Stimulated activated CD8-positive, alpha-beta memory T cell treated with anti-CD3 and anti-CD28 coated beads, Interleukin-4, amount 100 ng/mL, for 1 hour (primary cell): Measurements from ENCODE around the gene BPIFB3.

ENCODE experiments used
- DNase-seq, 2 donors: peaks; one replicate each; pipeline ENCODE4 v3.0.0-alpha.2; 2020; ENCODE audit warnings: low read depth in 2 of 2, low spot score in 1 of 2

Gene BPIFB3

DNA sequence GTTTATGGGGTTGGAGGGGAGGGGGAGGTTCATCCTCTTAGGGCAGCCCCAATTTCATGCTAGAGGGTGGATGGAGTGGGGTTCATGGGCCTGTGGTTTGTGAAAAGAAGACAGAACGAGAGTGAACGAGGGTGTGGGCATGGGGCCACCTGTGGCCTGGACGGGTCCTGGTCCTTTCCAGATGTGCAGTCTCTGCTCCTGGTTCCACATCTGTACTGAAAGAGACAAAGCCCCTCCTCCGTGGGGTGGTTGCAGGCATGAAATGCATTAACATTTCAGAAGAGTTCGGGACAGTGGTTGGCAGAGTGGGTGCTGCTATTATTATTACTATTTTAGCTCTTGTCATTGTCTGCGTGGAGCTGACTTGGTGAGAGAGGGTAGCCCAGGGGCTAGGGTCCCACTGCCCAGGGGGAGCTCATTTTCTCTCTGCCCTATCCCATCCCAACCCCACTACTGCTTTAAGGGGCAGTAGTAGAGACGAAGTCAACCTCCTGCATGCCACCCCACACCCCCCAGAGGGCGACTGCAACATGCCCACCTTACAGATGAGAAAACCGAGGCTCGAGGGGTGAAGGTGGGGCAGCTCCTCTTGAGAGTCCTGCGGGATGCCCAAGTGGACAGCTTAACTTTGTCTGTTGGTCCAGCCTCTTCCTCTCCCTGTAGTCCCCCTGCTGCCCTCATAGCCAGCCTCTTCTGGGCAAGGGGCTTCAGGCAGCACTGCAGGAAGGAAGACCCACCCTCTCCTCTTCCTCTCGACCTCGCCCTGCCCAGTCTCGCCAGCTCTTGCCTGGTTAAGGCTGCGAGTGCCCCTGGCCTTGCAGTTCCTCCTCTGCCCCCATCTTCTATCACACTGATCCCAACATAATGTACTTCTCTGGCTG, 37.8 kb upstream of the BPIFB3 start:
- DNase-seq: no peak

GRCh38 chr20:33016581-33017109, 37.1 kb upstream of the BPIFB3 start:
- no peak for DNase-seq

DNA sequence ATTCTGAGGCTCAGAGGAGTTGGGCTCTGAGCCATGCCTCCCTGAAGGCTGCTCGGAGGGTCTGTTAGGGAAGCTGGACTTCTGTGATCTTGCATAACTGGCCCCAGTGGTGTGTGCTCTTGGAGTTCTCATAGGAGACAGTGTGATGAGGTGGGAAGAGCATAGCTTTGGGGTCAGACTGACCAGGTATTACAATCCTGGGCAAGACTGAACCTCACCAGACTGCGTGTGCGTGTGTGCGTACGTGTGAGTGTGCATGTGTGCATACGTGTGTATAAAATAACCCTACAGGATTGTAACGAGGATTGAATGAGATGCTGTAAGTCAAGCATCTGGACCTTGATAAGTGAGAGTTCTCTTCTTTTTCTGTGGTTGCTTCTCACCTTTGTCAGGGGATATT, 36.2 kb upstream of the BPIFB3 start:
- no peak for DNase-seq

DNA sequence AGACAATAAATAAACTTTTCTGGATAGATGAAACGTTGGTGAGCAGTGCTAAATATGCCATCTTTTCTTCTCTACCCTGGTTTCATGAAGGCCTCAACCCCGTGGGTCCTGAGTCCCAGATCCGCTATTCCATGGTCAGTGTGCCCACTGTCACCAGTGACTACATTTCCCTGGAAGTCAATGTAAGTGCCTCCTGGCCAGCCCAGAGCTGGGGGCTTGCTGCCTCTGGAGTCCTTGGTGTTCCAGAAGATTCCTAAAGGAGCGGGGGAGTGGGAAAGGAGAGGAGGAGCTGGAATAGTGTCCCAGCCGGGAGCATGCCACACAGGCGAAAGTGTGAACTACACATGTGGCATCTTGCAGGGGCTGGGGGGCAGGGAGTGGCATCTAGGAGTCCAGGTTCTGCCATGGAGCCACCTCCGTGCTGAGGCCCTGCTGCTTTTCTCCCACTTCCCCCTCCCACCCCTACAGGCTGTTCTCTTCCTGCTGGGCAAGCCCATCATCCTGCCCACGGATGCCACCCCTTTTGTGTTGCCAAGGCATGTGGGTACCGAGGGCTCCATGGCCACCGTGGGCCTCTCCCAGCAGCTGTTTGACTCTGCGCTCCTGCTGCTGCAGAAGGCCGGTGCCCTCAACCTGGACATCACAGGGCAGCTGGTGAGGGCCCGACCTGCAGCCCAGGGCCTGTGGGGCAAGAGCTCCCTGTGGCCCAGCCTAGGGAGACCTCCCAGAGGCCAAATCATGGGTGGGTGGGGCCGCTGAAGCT, 35.4 kb upstream of the BPIFB3 start:
- no peak for DNase-seq

GRCh38 chr20:33019465-33020277, 34.0 kb upstream of the BPIFB3 start:
- DNase-seq: no peak

GRCh38 chr20:33020278-33021161, 33.2 kb upstream of the BPIFB3 start:
- DNase-seq: no peak

DNA sequence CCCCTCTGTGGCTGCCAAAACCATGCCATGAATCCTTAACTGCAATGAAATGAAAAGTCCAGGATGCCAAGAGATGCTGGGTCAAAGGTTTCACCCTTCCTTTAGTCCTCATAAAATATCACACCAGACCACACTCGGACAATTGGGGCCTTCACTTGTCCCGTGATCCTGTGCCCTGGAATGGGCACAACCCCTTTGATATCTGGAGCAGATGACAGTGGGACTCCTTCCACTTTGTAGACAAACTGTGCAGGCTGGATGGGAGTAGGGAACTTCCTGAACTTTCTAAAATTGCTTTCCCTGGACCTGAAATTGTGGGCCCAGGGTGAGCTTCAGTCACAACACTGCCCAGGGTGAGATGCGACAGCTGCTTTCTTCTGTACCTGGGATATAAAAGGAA, 31.8 kb upstream of the BPIFB3 start:
- no peak for DNase-seq

- DNase-seq: no peak
These were observed 31.4 kb upstream of the BPIFB3 start for GRCh38 chr20:33022289-33022688.

DNA sequence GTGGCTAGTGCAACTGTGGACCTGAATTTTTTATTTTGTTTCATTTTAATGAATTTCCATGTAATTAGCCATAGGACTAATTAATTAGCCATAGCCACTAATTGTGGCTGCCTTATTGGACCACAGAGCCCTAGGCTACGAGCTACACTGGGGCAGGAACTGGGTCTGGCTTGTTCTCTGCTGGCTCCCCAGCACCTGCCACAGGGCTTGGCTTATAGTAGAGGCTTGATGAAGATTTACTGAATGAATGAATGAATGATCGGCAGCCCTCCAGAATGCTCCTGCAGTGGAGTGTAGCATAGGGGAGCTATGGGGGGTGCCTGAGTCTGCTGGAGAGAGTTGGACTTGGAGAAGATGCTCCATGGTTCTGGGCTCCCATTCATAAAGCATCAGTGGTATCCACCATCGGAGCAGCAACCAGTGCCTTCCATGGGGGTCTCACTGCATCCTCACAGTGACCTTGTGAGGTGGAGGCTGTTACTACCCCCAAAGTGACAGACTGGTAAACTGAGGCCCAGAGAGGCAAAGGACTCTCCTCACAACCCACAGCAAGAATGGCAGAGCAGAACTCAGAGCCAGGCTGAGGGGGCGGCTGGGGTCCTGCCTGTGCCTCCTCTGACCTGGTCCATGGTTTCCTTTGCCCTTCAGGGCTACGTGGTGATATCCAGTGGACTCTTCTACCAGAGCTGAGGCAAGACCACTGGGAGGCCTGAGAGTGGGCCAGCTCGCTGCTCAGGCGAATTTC, 30.8 kb upstream of the BPIFB3 start:
- DNase-seq: no peak

GRCh38 chr20:33023439-33024242, 30.1 kb upstream of the BPIFB3 start:
- DNase-seq: no peak

DNA sequence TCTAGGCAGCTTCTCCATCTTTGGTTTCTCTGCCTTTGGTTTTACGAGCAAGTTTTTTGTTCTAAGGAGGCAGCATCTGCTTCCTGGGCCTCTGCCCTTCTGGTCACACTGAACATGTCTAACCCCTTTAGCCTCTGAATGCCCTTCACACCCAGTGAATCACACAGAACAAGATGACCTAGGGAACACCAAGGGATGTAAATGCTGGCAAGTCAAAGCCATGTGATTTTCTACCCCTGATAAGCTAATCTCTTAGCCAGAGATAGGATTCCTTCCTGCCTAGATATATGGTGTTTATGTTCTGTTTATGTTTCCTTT, 29.5 kb upstream of the BPIFB3 start:
- DNase-seq: no peak

- no peak for DNase-seq
These were observed 28.9 kb upstream of the BPIFB3 start for GRCh38 chr20:33024609-33025317.

DNA sequence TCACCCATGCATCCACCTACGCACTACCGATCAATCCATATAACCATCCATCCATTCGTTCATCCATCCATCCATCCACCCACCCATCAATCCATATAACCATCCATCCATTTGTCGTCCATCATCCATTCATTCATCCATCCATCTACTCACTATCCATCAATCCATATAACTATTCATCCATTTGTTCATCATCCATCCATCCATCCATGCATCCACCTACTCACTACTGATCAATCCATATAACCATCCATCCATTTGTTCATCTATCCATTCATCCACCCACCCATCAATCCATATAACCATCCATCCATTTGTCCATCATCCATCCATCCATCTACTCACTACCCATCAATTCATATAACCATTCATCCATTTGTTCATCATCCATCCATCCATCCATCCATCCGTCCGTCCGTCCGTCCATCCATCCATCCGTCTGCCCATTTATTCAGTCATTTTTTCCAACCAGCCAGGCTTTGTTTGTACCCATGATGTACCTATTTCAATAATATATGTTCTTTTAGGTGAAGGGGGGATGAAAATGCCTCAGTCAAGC, 28.3 kb upstream of the BPIFB3 start:
- no peak for DNase-seq

DNA sequence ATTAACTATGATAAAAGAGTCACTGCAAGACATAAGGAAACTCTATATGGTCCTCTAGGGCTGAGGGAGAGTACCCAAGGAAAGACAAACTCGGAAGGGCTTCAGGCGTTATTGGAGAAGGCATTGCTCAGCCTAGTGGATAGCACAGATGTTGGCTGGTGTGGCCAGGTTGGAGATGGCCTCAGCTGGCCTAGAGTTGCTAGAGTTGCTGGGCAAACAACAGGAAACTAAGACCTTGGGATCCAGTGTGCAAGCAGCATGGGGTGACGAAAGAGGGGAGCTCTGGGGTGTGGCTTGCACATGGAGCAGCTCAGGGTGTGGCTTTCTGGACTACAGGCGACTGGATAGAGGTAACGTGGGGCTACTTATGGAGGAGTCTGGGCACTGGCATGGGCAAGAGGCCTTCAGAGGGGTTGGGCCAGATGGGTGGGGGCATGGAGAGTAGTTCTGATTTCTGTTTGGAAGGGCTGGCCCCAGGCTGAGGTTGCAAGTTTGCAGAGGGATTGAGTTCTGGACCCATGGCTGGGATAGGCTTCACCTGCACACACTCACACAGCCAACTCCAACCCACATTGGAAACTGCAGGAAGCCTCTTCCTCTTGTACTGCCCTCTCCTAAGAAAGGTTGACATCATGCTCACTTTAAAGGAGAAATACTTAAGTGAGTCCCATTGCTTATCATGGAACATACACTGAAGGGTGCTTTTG, 27.5 kb upstream of the BPIFB3 start:
- DNase-seq: no peak

DNA sequence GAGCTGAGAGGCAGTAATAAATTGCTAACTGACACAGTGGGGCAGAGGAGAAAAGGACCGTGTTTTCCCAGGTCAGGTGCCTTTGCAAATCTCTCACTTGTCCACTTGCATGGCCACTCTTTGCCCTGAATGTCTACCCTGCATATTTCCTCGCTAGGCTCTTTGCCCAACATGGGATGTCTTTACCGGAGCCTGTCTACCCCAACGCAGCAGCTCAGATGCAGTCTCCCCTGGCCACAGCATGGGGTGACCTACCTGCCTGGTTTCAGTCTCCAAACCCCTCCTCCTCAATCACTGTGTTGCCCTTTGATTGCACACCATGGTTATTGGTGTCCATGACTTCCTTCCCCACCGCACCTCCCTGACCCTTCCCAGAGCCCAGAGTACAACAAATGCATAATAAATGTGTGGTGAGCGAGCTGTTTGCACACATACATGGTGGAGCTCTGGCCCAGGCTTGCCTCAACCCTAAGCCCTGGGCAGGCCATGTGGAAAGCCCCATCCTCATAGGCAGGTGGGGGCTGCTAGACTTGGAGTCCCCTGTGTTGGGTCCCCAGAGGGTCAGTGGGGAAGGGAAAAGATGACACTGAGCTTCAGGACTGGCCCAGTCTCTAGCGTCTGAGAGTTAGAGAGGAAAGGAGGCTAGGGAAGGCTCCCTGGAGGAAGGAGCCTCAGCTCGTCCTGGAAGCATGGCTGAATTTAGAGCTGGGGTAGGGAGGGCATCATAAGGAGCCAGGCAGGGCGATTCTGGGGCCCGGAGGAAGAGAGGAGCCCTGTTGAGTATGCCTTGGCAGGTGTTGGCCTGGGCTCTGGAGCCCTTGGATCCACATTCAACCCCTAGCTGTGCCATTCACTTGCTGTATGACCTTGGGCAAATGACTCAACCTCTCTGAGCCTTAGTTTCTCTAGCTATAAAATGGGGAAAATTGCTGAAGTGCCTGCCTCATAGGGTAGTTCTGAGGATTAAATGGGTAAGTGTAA, 26.6 kb upstream of the BPIFB3 start:
- DNase-seq: no peak
